Measurements from ENCODE around the gene DUSP22. TPM values are rescaled to one million over a fixed set of nuclear protein-coding genes. Genes with fewer than 3 reads are reported as not detected.

The DUSP22 gene, protein sequence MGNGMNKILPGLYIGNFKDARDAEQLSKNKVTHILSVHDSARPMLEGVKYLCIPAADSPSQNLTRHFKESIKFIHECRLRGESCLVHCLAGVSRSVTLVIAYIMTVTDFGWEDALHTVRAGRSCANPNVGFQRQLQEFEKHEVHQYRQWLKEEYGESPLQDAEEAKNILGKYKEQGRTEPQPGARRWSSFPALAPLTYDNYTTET
- total RNA-seq (2022; extraction: Qiagen RNA extraction), result 10.4 to 15.6 TPM (median 14.5 TPM) in 5 replicates

GRCh38 chr6:291697-292505 is at the start of gene DUSP22:
Gene DUSP22, plus strand, starts transcription at chr6:292487. Its CDS starts 53 bp downstream, at chr6:292540.

GRCh38 chr6:391559-392440 is 99.5 kb downstream of the DUSP22 start, which contains the start of gene IRF4:
Gene IRF4, plus strand, starts transcription at chr6:391752. Its CDS starts 1,401 bp downstream, at chr6:393153.

Other genes starting within 250 kb of the DUSP22 start
- gene IRF4, start 99.3 kb downstream of the DUSP22 start, total RNA-seq (2022; extraction: Qiagen RNA extraction), result 0.21 to 0.46 TPM (median 0.34 TPM) in 5 replicates

All from A549 treated with Mapracorat at 1 μM for 4 hours (cell line).